HG03469 (cell line): ENCODE measurements around the gene MEGF11.
"Not testable (repeated sequence)": the region's sequence is repeated elsewhere in the genome, so short reads cannot be mapped to it uniquely, and the experiment has no call there.

ENCODE experiments used
- ATAC-seq: cut with Tn5 transposase; IDR thresholded peaks from one replicate; pipeline ENCODE4 v1.9.1; 2021; ENCODE audit warnings: mild to moderate bottlenecking, moderate library complexity, moderate number of reproducible peaks; ENCODE audit not compliant: unreplicated experiment

MEGF11 gene

DNA sequence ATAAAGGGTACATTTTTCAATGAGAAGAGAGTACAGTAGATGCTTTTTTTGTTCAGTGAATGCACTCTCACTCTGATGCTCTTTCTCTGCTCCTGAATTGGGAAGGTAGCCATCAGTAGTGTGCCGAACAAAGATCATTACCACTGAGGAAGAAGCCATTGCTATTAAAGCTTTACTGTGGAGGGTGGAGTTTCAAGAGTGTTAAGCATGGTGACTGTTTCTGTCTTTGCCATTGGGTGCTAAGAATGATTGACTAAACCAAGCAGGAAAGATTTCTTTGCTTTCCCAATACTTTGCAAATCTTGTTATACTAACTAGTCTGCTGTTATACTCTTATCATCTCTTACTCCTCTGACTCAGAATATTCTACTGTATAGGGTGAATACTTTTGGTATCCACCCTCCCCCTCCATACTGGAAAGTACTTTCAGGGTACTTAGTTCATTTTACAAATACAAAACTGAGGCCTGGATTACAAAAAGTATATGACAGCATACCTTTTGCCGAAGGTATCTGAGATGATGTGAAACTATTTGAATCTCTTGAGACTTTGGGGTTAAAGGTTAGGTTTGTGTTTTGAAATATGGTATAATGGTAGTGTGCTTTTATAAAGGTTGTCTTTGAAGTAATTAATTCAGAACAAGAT lies 382.5 kb downstream of the MEGF11 start:
- ATAC-seq = no peak

DNA sequence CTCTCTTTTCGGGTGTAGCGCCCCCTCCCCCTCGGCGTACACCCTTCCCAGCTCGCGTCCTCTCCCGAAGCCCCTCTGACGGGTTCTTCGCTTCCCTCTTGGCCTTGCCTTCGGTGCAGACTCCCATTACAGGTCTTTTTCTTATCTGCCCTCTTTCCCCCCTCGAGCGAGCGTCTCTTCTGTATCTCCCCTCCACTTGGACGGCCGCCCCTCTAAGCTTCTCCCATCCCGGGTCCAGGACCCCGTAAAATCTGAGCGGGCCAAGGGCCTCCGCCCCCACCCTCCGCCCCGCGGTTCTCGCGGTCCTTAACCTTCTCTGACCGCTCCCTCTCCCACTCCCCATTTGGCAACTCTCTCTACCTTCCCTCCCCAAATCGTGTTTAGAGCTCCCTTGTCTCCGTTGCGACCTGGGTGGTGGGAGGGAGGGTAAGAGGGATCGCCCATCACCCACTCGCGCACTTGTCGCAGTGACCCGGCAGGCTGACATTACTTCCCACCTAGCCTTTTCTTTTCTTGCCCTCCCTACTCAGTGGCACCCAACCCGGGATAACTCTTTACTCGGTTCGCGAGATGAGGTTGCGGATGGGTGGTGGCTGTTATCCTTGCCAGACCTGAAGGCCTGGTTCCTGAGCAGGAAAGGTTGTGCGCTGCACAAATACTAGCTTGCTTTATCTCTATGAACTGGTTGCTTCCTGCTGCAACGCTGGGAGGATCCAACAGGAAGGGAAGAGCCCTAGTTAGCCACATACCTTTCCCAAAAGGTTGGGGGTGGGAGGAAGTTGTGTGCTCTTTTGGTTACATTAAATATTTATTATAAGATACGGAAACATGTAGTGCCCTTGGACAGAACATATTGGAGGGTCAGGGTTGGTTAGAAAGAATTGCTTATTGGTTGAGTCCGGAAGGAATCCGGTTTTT lies 383.3 kb downstream of the MEGF11 start:
- ATAC-seq = no peak

DNA sequence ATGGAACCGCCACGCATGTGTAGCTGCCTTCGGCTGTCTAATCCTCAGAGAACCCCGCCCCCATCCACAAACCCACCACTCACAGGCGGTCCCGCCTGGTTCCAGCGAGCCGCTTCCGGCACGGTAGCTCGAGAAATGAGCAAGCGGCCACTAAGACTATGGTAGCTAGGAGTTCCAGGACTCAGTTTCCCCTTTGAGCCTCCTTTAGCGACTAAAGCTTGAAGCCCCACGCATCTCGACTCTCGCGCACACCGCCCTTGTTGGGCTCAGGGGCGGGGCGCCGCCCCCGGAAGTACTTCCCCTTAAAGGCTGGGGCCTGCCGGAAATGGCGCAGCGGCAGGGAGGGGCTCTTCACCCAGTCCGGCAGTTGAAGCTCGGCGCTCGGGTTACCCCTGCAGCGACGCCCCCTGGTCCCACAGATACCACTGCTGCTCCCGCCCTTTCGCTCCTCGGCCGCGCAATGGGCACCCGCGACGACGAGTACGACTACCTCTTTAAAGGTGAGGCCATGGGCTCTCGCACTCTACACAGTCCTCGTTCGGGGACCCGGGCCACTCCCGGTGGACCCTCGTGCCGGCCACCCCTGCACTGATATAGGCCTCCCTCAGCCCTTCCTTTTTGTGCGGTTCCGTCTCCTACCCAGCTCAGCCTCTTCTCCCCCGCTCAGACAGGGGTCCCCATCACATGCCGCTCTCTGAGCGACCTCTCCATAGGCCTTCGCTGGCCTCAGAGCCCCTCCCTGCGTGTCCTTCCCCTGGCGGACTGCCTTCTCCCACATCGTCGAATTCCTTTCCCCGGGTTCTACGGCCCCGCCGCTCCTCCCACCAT lies 384.2 kb downstream of the MEGF11 start, which contains the start of gene RAB11A:
RAB11A (plus strand) TSS at position 366 of the 828 bp plus-strand sequence; CDS start at position 461, 95 bp downstream.
- peak; percentile 67 for ATAC-seq

DNA sequence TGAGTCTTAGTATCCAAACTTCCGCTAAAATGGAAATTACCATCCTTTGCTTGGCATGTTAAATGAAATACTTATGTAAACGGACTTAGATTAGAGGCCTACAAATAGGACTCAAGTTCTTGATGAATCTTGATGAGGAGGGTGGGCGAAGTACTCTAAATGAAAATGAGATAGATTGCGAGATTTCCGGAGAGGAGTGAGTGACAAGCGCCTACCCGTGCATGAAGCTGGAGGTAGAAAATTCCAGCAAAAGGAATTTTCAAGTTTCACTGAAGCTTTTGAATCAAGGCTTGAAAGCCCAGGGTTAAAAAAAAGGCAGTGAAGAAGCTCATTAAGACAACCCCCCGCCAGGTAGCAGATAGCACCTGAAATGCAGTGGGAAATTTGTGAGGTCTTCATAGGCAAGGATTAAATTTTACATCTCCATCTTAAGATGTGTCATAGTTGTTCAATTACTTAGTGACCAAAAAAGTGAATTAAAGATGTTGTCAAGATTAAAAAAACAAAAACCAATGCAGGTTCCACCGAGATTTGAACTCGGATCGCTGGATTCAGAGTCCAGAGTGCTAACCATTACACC lies 384.9 kb downstream of the MEGF11 start:
- ATAC-seq = no peak

DNA sequence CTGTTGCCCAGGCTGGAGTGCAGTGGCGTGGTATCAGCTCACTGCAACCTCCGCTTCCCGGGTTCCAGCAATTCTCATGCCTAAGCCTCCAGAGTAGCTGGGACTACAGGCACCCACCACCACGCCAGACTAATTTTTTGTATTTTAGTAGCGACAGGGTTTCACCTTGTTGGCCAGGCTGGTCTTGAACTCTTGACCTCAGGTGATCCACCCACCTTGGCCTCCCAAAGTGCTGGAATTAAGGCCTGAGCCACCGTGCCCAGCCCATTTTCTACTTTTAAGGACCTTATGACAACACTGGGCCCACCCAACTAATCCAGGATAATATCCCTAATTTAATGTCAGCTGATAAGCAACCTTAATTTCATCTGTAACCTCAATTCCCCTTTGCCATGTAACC lies 385.6 kb downstream of the MEGF11 start:
- not testable (repeated sequence) for ATAC-seq

DNA sequence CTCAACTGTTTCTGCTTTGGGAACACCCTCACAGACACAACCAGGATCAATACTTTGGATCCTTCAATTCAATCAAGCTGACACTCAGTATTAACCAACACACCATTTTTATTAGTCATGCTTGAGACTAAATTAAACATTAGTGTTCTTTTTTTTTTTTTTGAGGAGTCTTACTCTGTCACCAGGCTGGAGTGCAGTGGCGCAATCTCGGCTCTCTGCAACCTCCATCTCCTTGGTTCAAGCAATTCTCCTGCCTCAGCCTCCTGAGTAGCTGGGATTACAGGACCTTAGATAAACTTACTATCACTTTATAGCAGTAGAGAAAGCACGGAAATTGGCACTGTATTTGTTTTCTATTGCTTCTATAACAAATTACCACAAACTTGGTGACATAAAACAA lies 386.3 kb downstream of the MEGF11 start:
- ATAC-seq = no peak

DNA sequence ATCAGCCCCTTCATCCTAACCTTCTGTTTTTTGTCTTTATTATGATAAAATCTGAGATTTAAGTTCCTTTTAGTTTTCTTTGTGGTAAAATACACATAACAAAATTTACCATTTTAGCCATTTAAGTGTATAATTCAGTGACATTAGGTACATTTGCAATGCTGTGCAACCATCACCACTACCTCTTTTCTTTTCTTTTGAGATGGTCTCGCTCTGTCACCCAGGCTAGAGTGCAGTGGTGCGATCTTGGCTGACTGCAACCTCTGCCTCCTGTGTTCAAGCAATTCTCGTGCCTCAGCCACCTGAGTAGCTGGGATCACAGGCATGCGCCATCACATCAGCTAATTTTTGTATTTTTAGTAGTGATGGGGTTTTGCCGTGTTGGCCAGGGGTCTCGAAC lies 390.4 kb downstream of the MEGF11 start:
- no peak for ATAC-seq

DNA sequence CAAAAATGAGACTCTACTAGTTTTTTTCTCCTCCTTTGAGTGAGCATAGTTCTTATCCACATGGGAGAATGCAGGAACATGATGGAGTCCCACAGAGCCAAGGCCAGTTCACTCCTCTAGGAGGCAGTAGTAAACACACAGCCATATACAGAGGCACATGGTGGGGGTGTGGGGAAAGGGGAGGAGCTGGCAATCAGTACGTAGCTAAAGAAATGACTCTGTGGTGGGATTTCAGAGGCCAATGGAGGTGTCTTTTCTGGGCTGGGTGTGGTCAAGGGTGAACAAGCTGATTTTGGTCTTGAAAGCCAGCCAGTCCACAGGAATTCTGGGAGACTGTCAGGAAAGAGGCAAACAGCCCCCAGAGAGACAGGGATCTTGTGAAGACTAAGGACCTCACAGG lies 390.9 kb downstream of the MEGF11 start:
- ATAC-seq = no peak

DNA sequence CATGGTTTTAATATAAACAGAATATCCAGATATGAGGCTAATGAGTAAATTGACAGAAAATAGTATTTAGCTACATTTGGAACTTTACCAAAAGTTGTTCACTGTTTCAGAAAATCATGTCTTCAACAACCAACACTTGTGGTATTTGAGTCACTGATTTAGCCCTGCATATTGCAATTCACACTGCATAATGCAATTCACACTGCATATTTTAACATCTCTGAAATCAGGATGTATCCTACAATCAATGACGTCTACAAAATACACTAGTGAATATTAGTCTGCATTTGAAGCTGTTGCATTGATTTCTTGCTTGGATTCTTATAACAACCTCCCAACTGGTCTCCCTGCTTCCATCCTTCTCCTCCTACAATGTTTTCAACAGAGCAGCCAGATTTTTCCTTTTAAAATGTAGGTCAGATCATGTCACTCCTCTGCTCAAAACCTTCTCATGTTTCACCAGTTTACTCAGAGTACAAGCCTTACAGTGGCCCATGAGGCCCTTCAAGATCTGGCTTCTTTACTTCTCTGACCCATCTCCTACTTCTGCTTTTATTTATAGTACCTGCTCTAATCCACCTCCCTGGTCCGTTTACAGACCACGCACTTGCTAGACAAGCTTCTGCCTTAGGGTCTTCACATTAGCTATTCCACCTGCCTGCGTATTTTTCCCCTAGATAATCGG lies 395.7 kb downstream of the MEGF11 start:
- ATAC-seq = no peak

DNA sequence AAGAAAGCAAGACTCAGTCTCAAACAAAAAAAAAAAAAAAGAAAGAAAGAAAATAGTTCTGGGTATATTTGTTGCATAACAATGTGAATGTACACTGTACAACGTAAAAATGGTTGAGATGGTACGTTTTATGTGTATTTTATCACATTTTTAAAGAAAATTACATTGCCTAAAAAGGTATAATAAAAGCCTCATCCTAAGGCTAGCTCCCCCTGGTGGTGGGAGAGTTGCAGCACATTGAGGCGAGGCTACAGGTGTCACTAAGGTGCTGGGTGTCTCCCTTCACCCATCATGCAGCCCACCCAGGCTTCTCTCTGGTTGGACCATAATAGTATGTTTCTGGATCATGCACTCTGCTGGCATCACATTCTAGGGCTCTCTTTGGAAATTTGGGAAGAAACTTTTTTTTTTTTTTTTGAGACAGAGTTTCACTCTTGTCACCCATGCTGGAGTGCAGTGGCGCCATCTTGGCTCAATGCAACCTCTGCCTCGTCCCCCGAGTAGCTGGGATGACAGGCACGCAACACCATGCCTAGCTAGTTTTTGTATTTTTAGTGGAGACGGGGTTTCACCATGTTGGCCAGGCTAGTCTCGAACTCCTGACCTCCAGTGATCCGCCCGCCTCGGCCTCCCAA lies 396.6 kb downstream of the MEGF11 start:
- no peak for ATAC-seq

DNA sequence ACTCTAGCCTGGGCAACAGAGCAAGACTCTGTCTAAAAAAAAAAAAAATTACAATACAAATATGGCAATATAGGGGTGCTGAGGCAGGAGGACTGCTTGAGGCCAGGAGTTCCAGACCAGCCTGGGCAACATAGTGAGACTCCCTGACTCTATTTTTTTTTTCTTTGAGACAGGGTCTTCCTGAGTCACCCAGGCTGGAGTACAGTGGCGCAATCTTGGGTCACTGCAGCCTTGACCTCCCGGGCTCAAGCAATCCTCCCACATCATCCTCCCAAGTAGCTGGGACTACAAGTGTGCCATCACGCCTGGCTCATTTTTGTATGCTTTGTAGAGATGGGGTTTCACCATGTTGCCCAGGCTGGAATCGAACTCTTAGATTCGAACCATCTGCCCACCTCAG lies 401.6 kb downstream of the MEGF11 start:
- ATAC-seq = no peak

DNA sequence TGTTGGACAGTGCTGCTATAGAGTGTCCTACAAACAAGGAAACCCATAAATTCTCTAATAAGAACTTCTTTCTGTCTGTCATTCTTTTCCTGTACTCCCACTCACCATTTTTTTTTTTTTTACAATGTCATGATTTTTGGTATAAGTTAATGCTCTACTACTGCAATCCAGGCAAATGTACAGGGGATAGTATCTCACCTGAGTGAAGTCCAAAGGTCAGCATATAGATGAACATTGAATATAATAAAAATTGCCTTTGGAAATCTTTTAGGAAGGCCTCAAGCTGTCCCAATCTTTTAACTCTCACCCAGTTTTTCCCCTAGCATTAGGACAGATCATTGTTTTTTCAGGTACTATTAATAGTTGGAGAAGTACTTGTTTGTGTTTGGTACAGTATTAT lies 405.6 kb downstream of the MEGF11 start:
- ATAC-seq = no peak

DNA sequence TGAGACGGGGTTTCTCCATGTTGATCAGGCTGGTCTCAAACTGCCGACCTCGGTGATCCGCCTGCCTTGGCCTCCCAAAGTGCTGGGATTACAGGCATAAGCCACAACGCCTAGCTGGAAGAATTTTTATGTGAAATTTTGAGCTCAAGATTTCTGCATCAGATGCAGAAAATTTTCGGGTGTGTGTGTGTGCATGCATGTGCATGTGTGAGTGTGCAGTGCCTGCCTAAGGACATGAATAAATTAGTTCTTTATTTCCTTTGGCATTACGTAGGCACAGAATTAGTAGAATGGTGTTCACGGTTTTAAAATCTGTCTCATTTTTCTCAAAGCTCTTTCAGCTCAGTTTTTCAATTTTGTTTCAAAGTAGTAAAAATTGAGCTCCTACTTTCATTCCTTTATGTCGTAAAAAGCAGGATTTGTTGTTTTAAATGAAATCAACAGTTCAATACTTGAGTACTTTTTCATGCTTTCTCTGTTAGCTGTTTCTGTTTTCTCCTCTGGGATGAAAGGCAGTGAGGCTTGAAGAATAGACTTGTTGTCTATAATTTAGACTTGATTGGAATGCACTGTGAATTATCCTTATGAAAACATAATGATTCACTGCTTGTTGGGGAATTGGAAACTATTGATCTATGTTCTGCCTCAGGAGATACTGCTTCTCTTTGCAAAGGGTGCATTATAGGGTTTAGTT lies 407.6 kb downstream of the MEGF11 start:
- no peak for ATAC-seq
